IMR-90 (cell line): ENCODE data around the gene RXYLT1.
"Not testable (repeated sequence)": the region's sequence is repeated elsewhere in the genome, so short reads cannot be mapped to it uniquely, and the experiment has no call there.

Source experiments
- CEBPB ChIP-seq: IDR thresholded peaks from 2 replicates; pipeline ENCODE4 v1.6.1; 2012; ENCODE audit warnings: low read depth, low read length, improper control_type of control experiment
- MXI1 ChIP-seq: IDR thresholded peaks from 2 replicates; pipeline ENCODE4 v1.6.1; 2012; ENCODE audit warnings: low read depth, mild to moderate bottlenecking, low read length, moderate library complexity, borderline replicate concordance
- POLR2A ChIP-seq: IDR thresholded peaks from 2 replicates; pipeline ENCODE4 v1.6.1; 2012; ENCODE audit warnings: mild to moderate bottlenecking, low read depth, low read length

- TF ChIP-seq POLR2A, MXI1, CEBPB: not testable (repeated sequence)
Measured at GRCh38 chr12:63747136-63747535, 32.6 kb upstream of the RXYLT1 start.
